HepG2 (cell line): ENCODE results near the gene LTB4R2. TPM values are rescaled to one million over a fixed set of nuclear protein-coding genes. Genes with fewer than 3 reads are reported as not detected.

Source experiments
- HMG20B ChIP-seq: conservative IDR thresholded peaks from 2 replicates; pipeline ENCODE4 v1.6.1; 2016; ENCODE audit warnings: missing genetic modification reagents, missing compliant biosample characterization
- JUN ChIP-seq: sonication (generic); formaldehyde crosslinking; IDR thresholded peaks from 2 replicates; pipeline ENCODE4 v1.4.0; 2020; ENCODE audit warnings: mild to moderate bottlenecking, missing genetic modification reagents
- JUND ChIP-seq: sonication (generic); formaldehyde crosslinking; IDR thresholded peaks from 2 replicates; pipeline ENCODE4 v1.8.0; 2022; ENCODE audit warnings: mild to moderate bottlenecking, missing genetic modification reagents
- MAF1 ChIP-seq: sonication (generic); formaldehyde crosslinking; IDR thresholded peaks from 2 replicates; pipeline ENCODE4 v1.5.0; 2020; ENCODE audit warnings: missing genetic modification reagents, borderline replicate concordance
- NR2F1 ChIP-seq, 2 experiments: fragments of 450-650 bp in 1 of 2; formaldehyde crosslinking in 1 of 2; IDR thresholded peaks; 2 replicates each; pipeline versions ENCODE4 v1.5.0 to v1.6.1; 2016 to 2020; ENCODE audit warnings: mild to moderate bottlenecking in 1 of 2, missing compliant biosample characterization in 1 of 2, missing genetic modification reagents in 1 of 2, moderate library complexity in 1 of 2
- PHF21A ChIP-seq: sonication (generic); formaldehyde crosslinking; IDR thresholded peaks from 2 replicates; pipeline ENCODE4 v1.5.0; 2020; ENCODE audit warnings: mild to moderate bottlenecking, missing genetic modification reagents
- PLRG1 ChIP-seq: fragments of 450-650 bp; conservative IDR thresholded peaks from 2 replicates; pipeline ENCODE4 v1.6.1; 2016
- RFXANK ChIP-seq: IDR thresholded peaks from 2 replicates; pipeline ENCODE4 v1.6.1; 2016
- SMAD1 ChIP-seq: sonication (generic); formaldehyde crosslinking; IDR thresholded peaks from 2 replicates; pipeline ENCODE4 v1.4.0; 2020; ENCODE audit warnings: missing genetic modification reagents, low read depth, mild to moderate bottlenecking, borderline replicate concordance
- SYNCRIP ChIP-seq: fragments of 200-400 bp; formaldehyde crosslinking; IDR thresholded peaks from 2 replicates; pipeline ENCODE4 v1.6.1; 2018; ENCODE audit warnings: mild to moderate bottlenecking, low read depth, low read length; ENCODE audit not compliant: insufficient read depth
- TBX2 ChIP-seq: sonication (generic); formaldehyde crosslinking; IDR thresholded peaks from 2 replicates; pipeline ENCODE4 v1.5.0; 2020; ENCODE audit warnings: missing genetic modification reagents, mild to moderate bottlenecking, borderline replicate concordance
- ZBTB20 ChIP-seq: sonication (generic); formaldehyde crosslinking; IDR thresholded peaks from 2 replicates; pipeline ENCODE4 v1.8.1; 2023; ENCODE audit warnings: missing genetic modification reagents, low read depth, mild to moderate bottlenecking, borderline replicate concordance
- ZNF510 ChIP-seq: sonication (generic); formaldehyde crosslinking; IDR thresholded peaks from 2 replicates; pipeline ENCODE4 v1.4.0; 2020; ENCODE audit warnings: low read depth, mild to moderate bottlenecking, missing genetic modification reagents
- polyA plus RNA-seq, 8 experiments: library from polyadenylated mRNA; depleted of rRNA in 3 of 8; stranded (reverse) in 7 of 8; unstranded in 1 of 8; fragments of >200 nt; fragmentation: Illumina TruSeq in 4 of 8; extraction: Trizol in 4 of 8; gene quantifications; 2 replicates each; pipeline versions ENCODE4 v1.2.1 to v1.2.3, GENCODE V29; 2011 to 2016; ENCODE audit warnings: low read depth in 4 of 8, missing spikeins in 1 of 8, mixed read lengths in 1 of 8; ENCODE audit not compliant: insufficient read depth in 1 of 8
- total RNA-seq, 5 experiments: library from RNA; depleted of rRNA; stranded (reverse); fragments of >200 nt; fragmentation: Illumina TruSeq; extraction: Trizol; gene quantifications; 2 replicates each; pipeline ENCODE4 v1.2.3, GENCODE V29; 2016; ENCODE audit warnings: low read depth in 1 of 5
- TF ChIP-seq, protein P1 (sequence below), 2 experiments: fragments of 450-650 bp in 1 of 2; sonication (generic) in 1 of 2; formaldehyde crosslinking; IDR thresholded peaks; 2 replicates each; pipeline versions ENCODE4 v1.5.0 to v1.8.0; 2020 to 2022; ENCODE audit warnings: mild to moderate bottlenecking in 1 of 2, missing genetic modification reagents in 1 of 2
- TF ChIP-seq, protein P2 (sequence below): fragments of 450-650 bp; IDR thresholded peaks from 2 replicates; pipeline ENCODE4 v1.6.1; 2016
- TF ChIP-seq, protein P3 (sequence below): IDR thresholded peaks from 2 replicates; pipeline ENCODE4 v1.6.1; 2012; ENCODE audit warnings: low read depth, low read length, improper control_type of control experiment
- TF ChIP-seq, protein P4 (sequence below): IDR thresholded peaks from 2 replicates; pipeline ENCODE4 v1.6.1; 2018; ENCODE audit warnings: missing genetic modification reagents
- TF ChIP-seq, protein P5 (sequence below): sonication (generic); formaldehyde crosslinking; IDR thresholded peaks from 2 replicates; pipeline ENCODE4 v1.8.1; 2023; ENCODE audit warnings: mild to moderate bottlenecking, missing genetic modification reagents
- TF ChIP-seq, protein P6 (sequence below): sonication (generic); formaldehyde crosslinking; IDR thresholded peaks from 2 replicates; pipeline ENCODE4 v1.9.0; 2022; ENCODE audit warnings: missing genetic modification reagents, mild to moderate bottlenecking, borderline replicate concordance

LTB4R2 gene
- total and polyA plus RNA-seq, 2 of the 13 experiments (the other 11 are each of a cell fraction or from before 2014, with no cell fraction given) = 3.9 to 6.9 TPM

DNA sequence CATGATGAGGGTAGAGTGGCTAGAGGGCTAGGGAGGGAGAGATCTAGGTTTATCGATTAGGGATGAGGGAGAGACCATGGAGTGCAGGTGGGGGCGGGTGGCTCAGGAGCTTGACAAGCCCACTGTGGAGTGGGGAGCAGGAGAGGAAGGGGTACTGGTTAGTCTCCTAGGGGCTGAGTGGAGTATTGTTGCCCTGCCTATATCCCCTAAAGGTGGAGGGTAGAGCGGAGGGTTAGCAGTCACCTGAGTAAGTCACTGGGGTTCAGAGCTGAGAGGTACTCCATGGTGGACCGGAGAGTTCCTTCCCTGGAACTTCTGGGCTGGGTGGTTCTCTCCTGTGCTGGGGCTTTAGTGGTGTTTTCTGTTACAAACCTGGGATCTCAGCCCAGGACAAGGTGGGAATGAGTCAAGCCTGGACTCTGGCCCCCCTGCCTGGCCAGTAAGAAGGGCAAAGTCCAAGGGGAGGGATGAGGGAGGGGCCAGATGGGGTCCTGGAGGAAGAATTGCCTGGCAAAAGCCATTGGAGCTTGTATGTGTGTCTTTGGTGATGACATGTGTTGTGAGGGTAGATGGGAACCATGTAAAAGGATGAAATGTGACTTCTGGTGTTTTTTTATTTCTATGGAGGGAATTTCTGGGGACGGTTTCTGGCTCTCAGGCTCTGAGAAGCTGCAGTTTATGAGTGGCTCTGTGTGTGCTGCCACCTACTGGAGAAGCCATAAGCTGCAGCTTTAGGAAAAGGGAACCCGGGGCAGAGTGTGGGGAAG is 2.2 kb upstream of the LTB4R2 start, which contains the start of gene CIDEB (continued):
- TF ChIP-seq, protein P1, sequence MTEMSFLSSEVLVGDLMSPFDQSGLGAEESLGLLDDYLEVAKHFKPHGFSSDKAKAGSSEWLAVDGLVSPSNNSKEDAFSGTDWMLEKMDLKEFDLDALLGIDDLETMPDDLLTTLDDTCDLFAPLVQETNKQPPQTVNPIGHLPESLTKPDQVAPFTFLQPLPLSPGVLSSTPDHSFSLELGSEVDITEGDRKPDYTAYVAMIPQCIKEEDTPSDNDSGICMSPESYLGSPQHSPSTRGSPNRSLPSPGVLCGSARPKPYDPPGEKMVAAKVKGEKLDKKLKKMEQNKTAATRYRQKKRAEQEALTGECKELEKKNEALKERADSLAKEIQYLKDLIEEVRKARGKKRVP (CRISPR knock-in tag; IDR thresholded peaks at IDR 0.05) = no peak
- TF ChIP-seq, protein P2, sequence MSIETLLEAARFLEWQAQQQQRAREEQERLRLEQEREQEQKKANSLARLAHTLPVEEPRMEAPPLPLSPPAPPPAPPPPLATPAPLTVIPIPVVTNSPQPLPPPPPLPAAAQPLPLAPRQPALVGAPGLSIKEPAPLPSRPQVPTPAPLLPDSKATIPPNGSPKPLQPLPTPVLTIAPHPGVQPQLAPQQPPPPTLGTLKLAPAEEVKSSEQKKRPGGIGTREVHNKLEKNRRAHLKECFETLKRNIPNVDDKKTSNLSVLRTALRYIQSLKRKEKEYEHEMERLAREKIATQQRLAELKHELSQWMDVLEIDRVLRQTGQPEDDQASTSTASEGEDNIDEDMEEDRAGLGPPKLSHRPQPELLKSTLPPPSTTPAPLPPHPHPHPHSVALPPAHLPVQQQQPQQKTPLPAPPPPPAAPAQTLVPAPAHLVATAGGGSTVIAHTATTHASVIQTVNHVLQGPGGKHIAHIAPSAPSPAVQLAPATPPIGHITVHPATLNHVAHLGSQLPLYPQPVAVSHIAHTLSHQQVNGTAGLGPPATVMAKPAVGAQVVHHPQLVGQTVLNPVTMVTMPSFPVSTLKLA = 0 out of 2 replicates have a peak, but pooled peaks have one; percentile 48
- TF ChIP-seq ZBTB20 (CRISPR knock-in tag) = peak; percentile 64; the same call in 1 of the 2 replicates
- TF ChIP-seq HMG20B = peak; percentile 91
- TF ChIP-seq ZNF510 (CRISPR knock-in tag) = peak; percentile 89; the same call in 1 of the 2 replicates
- TF ChIP-seq, protein P3, sequence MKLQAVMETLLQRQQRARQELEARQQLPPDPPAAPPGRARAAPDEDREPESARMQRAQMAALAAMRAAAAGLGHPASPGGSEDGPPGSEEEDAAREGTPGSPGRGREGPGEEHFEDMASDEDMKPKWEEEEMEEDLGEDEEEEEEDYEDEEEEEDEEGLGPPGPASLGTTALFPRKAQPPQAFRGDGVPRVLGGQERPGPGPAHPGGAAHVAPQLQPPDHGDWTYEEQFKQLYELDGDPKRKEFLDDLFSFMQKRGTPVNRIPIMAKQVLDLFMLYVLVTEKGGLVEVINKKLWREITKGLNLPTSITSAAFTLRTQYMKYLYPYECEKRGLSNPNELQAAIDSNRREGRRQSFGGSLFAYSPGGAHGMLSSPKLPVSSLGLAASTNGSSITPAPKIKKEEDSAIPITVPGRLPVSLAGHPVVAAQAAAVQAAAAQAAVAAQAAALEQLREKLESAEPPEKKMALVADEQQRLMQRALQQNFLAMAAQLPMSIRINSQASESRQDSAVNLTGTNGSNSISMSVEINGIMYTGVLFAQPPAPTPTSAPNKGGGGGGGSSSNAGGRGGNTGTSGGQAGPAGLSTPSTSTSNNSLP = no peak
- no peak for TF ChIP-seq PHF21A
- TF ChIP-seq JUN (CRISPR knock-in tag) = peak; percentile 97
- TF ChIP-seq NR2F1 (CRISPR knock-in tag; IDR thresholded peaks at IDR 0.05) = peak in 1 of 2 experiments; percentile 37; a peak in 2 of 4 replicates
- TF ChIP-seq, protein P4, sequence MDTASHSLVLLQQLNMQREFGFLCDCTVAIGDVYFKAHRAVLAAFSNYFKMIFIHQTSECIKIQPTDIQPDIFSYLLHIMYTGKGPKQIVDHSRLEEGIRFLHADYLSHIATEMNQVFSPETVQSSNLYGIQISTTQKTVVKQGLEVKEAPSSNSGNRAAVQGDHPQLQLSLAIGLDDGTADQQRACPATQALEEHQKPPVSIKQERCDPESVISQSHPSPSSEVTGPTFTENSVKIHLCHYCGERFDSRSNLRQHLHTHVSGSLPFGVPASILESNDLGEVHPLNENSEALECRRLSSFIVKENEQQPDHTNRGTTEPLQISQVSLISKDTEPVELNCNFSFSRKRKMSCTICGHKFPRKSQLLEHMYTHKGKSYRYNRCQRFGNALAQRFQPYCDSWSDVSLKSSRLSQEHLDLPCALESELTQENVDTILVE (CRISPR knock-in tag) = peak; percentile 92; the same call in 1 of the 2 replicates
- TF ChIP-seq, protein P5, sequence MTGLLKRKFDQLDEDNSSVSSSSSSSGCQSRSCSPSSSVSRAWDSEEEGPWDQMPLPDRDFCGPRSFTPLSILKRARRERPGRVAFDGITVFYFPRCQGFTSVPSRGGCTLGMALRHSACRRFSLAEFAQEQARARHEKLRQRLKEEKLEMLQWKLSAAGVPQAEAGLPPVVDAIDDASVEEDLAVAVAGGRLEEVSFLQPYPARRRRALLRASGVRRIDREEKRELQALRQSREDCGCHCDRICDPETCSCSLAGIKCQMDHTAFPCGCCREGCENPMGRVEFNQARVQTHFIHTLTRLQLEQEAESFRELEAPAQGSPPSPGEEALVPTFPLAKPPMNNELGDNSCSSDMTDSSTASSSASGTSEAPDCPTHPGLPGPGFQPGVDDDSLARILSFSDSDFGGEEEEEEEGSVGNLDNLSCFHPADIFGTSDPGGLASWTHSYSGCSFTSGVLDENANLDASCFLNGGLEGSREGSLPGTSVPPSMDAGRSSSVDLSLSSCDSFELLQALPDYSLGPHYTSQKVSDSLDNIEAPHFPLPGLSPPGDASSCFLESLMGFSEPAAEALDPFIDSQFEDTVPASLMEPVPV (CRISPR knock-in tag) = peak; percentile 18; the same call in 1 of the 2 replicates
- no peak for TF ChIP-seq PLRG1
- TF ChIP-seq MAF1 = 0 out of 2 replicates have a peak, but pooled peaks have one; percentile 57
- no peak for TF ChIP-seq SYNCRIP
- TF ChIP-seq, protein P6, sequence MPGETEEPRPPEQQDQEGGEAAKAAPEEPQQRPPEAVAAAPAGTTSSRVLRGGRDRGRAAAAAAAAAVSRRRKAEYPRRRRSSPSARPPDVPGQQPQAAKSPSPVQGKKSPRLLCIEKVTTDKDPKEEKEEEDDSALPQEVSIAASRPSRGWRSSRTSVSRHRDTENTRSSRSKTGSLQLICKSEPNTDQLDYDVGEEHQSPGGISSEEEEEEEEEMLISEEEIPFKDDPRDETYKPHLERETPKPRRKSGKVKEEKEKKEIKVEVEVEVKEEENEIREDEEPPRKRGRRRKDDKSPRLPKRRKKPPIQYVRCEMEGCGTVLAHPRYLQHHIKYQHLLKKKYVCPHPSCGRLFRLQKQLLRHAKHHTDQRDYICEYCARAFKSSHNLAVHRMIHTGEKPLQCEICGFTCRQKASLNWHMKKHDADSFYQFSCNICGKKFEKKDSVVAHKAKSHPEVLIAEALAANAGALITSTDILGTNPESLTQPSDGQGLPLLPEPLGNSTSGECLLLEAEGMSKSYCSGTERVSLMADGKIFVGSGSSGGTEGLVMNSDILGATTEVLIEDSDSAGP (CRISPR knock-in tag) = no peak
- TF ChIP-seq RFXANK (CRISPR knock-in tag) = no peak; the same call in 1 of the 2 replicates
- peak; percentile 98 for TF ChIP-seq JUND (CRISPR knock-in tag)
- peak; percentile 76; the same call in 1 of the 2 replicates for TF ChIP-seq SMAD1
- peak; percentile 95 for TF ChIP-seq TBX2 (CRISPR knock-in tag)
